Measurements from ENCODE around the gene MMP27. TPM values are rescaled to one million over a fixed set of nuclear protein-coding genes. Genes with fewer than 3 reads are reported as not detected.

The MMP27 gene
- total RNA-seq, 3 donors from 2014 or later: 0.33 to 2.1 TPM; not detected in 1

DNA sequence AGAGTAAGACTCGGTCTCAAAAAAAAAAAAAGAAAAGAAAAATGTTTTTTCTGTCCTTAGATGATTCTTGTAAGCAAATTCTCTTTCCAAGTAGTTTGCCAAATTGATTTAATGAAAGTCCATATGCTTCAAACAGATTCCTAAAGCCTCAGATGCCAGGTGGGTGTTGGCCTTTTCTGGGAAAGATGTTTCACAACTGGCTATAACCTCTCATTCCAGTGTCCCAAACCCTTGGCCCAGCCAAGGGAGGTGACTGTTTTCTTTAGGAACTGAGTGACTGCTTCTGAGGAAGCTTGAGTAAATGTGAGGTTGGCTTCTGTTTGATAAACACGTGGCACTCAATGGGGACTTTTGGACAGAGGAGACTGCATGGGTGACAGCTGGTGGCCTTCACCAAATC lies 27.5 kb downstream of the MMP27 start:
- Histone ChIP-seq H3K4me1 (no peaks in the 10 kb centered on the region), H3K9me3 (no peaks in the 10 kb centered on the region), H3K27ac (no peak overlapping the region), H3K36me3 (no peaks in the 10 kb centered on the region), H3K4me3 (no peak overlapping the region), H3K27me3 (no peaks in the 10 kb centered on the region)
- DNase-seq (ENCODE audit: low spot score in 2 of 2): no peak
- TF ChIP-seq POLR2A (IDR thresholded peaks at IDR 0.05): no peak
- no peak for TF ChIP-seq POLR2AphosphoS5 (IDR thresholded peaks at IDR 0.05)
- TF ChIP-seq, protein P1, sequence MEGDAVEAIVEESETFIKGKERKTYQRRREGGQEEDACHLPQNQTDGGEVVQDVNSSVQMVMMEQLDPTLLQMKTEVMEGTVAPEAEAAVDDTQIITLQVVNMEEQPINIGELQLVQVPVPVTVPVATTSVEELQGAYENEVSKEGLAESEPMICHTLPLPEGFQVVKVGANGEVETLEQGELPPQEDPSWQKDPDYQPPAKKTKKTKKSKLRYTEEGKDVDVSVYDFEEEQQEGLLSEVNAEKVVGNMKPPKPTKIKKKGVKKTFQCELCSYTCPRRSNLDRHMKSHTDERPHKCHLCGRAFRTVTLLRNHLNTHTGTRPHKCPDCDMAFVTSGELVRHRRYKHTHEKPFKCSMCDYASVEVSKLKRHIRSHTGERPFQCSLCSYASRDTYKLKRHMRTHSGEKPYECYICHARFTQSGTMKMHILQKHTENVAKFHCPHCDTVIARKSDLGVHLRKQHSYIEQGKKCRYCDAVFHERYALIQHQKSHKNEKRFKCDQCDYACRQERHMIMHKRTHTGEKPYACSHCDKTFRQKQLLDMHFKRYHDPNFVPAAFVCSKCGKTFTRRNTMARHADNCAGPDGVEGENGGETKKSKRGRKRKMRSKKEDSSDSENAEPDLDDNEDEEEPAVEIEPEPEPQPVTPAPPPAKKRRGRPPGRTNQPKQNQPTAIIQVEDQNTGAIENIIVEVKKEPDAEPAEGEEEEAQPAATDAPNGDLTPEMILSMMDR (IDR thresholded peaks at IDR 0.05): no peak
- intact Hi-C loops (cut with DNase I; ENCODE audit: low total_unique reads): no loop called here

DNA sequence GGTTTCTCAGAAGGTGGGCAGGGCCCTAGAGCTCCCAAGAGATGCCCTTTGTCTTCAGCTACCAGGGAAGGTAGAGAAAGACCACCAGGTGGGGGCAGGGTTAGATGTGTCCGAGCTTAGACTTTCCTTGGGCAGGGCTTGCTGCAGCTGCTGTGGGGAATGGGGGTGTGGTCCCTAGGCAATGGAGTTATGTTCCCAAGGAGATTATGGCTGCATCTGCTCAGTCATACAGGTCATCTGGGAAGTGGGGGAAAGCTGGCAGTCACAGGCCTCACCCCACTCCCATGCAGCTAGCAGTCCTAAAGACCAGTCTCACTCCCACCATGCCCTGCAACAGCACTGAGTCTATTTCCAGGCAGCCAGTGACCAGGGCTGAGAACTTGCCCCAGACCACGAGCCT lies 29.5 kb downstream of the MMP27 start:
- Histone ChIP-seq H3K4me3 (no peak overlapping the region), H3K4me1 (no peaks in the 10 kb centered on the region), H3K27me3 (no peaks in the 10 kb centered on the region), H3K27ac (no peak overlapping the region), H3K9me3 (no peaks in the 10 kb centered on the region), H3K36me3 (no peaks in the 10 kb centered on the region)
- TF ChIP-seq POLR2A (IDR thresholded peaks at IDR 0.05) (no peak), POLR2AphosphoS5 (IDR thresholded peaks at IDR 0.05) (no peak)
- DNase-seq (ENCODE audit: low spot score in 2 of 2): no peak
- intact Hi-C loops (cut with DNase I; ENCODE audit: low total_unique reads): no loop called here

DNA sequence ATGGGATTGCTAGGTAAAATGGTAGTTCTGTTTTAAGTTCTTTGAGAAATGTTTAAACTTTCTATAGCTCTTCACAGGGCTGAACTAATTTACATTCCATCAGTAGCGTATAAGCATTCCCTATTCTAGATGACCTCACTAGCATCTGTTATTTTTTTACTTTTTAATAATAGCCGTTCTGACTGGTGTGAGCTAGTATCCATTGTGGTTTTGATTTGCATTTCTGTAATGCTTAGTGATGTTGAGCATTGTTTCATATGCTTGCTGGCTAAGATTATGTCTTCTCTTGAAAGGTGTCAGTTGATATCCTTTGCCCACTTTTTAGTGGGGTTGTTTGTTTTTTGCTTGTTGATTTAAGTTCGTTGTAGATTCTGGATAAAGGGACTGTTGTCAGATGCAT lies 35.9 kb downstream of the MMP27 start:
- intact Hi-C loops (cut with DNase I; ENCODE audit: low total_unique reads): no loop called here
- Histone ChIP-seq H3K4me3 (no peak overlapping the region), H3K36me3 (no peaks in the 10 kb centered on the region), H3K9me3 (no peaks in the 10 kb centered on the region), H3K27me3 (no peaks in the 10 kb centered on the region), H3K27ac (no peak overlapping the region), H3K4me1 (no peaks in the 10 kb centered on the region)
- TF ChIP-seq POLR2AphosphoS5 (IDR thresholded peaks at IDR 0.05) (no peak), POLR2A (IDR thresholded peaks at IDR 0.05) (no peak)
- TF ChIP-seq, protein P1 (IDR thresholded peaks at IDR 0.05): no peak
- no peak for DNase-seq (ENCODE audit: low spot score in 2 of 2)

DNA sequence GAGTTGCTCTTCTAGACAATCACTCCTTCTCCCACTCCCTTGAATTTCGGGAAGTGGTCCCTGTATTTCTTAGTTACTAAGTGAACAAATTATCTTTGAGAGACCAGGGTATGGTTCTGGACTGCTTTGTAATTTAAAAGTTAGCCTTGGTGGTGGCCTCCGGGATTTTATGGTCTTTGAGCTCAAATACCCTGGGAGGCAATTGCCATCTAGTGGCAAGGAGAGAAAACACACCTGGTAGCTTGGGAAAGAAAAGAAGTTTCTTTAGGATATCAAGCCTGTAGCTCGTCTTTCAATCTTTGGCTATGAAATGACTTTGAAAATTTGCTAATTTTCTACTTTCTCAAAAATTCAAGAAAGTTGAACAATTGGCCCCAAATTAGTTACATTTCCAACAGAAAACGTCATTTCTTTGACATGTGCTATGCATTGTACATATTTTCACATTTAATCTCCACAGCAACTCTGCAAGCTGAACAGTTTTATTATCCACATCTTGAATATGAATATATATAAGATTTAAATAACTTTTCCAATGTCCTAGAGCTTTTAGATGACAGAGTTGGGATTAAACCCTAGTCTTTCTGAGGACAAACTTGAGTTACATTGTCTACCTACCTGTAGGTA lies 39.1 kb downstream of the MMP27 start:
- intact Hi-C loops (cut with DNase I; ENCODE audit: low total_unique reads): no loop called here
- Histone ChIP-seq H3K27ac (no peak overlapping the region), H3K9me3 (no peaks in the 10 kb centered on the region), H3K27me3 (no peaks in the 10 kb centered on the region), H3K36me3 (no peaks in the 10 kb centered on the region), H3K4me1 (no peaks in the 10 kb centered on the region), H3K4me3 (no peak overlapping the region)
- TF ChIP-seq POLR2AphosphoS5 (IDR thresholded peaks at IDR 0.05): no peak
- no peak for TF ChIP-seq POLR2A (IDR thresholded peaks at IDR 0.05)
- TF ChIP-seq, protein P1 (IDR thresholded peaks at IDR 0.05): peak; percentile 57 to 80 (median 74)
- DNase-seq (ENCODE audit: low spot score in 2 of 2): no peak

DNA sequence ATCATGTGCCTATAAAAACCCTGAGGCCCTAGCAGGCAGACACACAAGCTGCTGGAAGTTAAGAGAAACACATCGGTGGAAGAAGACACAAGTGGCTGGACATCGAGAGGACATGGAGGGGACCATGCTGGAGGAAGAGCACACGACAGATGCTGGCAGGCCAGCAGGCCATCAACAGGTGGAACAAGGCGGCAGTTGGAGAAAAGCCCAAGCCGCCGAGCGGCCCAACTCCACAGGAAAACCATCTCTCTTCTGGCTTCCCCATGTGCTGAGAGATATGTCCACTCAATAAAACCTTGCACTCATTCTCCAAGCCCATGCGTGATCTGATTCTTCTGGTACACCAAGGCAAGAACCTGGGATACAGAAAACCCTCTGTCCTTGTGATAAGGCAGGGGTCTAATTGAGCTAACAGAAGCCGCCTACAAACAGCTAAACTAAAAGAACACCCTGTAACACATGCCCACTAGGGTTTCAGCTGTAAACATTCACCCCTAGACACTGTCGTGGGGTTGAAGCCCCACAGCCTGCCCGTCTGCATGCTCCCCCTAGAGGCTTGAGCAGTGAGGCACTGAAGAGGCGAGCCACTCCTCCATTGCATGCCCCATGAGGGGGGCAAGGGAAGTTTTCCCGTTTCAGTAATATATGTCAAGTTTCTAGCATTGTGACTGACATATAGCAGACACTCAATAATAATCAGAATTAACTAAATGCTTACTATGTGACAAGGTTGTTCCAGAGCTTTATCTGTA lies 41.4 kb downstream of the MMP27 start:
- no peak overlapping the region for H3K4me3 ChIP-seq
- no peaks in the 10 kb centered on the region for H3K36me3 ChIP-seq
- H3K9me3 ChIP-seq: no peaks in the 10 kb centered on the region
- DNase-seq (ENCODE audit: low spot score in 2 of 2): no peak
- no peaks in the 10 kb centered on the region for H3K27me3 ChIP-seq
- intact Hi-C loops (cut with DNase I; ENCODE audit: low total_unique reads): no loop called here
- TF ChIP-seq POLR2AphosphoS5 (IDR thresholded peaks at IDR 0.05) (no peak), POLR2A (IDR thresholded peaks at IDR 0.05) (no peak)
- TF ChIP-seq, protein P1 (IDR thresholded peaks at IDR 0.05): no peak
- no peak overlapping the region for H3K27ac ChIP-seq
- H3K4me1 ChIP-seq: no peaks in the 10 kb centered on the region

Data from breast epithelium (tissue), 4 donors.